Measurements from ENCODE around the gene HYAL3.

HYAL3 gene

DNA sequence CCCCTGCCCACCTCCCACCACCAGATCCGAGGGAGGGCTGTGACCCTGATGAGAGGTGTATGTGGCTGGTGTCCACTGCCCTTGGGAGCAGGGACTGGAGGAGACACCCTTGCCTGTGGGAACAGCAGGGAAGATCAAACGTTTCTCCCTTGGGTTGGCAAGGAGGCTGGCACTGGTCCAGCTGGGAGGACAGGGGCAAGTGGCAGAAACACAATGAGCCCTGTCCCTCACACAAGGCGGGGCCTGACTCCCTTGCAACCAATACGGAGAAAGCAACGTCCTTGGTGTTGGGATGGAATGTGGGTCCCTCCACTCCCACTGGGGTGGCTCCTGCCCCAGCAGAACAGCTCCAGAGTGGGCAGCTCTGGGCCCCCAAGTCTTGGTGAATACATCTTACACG, 18.1 kb upstream of the HYAL3 start:
- Histone ChIP-seq H3K36me3 (ENCODE audit: control insufficient read depth, low read length) (peaks cover 10% of the 10 kb centered on the region), H3K27ac (ENCODE audit: low read depth, low read length) (no peak overlapping the region), H3K27me3 (ENCODE audit: control insufficient read depth, low read length) (no peaks in the 10 kb centered on the region), H3F3A (ENCODE audit: control insufficient read depth, insufficient read depth) (no peaks in the 10 kb centered on the region), H3K4me2 (ENCODE audit: low read length) (no peak overlapping the region), H3K4me3 (ENCODE audit: low read length) (no peak overlapping the region), H3K9me3 (ENCODE audit: control insufficient read depth, insufficient read depth, low read length) (no peaks in the 10 kb centered on the region), H3K4me1 (ENCODE audit: control insufficient read depth, low read length) (peaks cover 22% of the 10 kb centered on the region), H4K20me1 (ENCODE audit: control insufficient read depth, insufficient read depth, low read depth, low read length) (no peaks in the 10 kb centered on the region), H3K9me2 (replicated peaks; ENCODE audit: control insufficient read depth, low read length) (no peaks in the 10 kb centered on the region), H3K79me2 (ENCODE audit: control insufficient read depth, low read length) (peaks cover 3% of the 10 kb centered on the region; the same call in 1 of the 2 replicates)
- TF ChIP-seq EZH2phosphoT487 (IDR thresholded peaks at IDR 0.05; ENCODE audit: borderline replicate concordance, low read length), result no peak
- TF ChIP-seq, protein P1, sequence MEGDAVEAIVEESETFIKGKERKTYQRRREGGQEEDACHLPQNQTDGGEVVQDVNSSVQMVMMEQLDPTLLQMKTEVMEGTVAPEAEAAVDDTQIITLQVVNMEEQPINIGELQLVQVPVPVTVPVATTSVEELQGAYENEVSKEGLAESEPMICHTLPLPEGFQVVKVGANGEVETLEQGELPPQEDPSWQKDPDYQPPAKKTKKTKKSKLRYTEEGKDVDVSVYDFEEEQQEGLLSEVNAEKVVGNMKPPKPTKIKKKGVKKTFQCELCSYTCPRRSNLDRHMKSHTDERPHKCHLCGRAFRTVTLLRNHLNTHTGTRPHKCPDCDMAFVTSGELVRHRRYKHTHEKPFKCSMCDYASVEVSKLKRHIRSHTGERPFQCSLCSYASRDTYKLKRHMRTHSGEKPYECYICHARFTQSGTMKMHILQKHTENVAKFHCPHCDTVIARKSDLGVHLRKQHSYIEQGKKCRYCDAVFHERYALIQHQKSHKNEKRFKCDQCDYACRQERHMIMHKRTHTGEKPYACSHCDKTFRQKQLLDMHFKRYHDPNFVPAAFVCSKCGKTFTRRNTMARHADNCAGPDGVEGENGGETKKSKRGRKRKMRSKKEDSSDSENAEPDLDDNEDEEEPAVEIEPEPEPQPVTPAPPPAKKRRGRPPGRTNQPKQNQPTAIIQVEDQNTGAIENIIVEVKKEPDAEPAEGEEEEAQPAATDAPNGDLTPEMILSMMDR (IDR thresholded peaks at IDR 0.05; ENCODE audit: low read depth, low read length, poor library complexity, severe bottlenecking), result no peak

DNA sequence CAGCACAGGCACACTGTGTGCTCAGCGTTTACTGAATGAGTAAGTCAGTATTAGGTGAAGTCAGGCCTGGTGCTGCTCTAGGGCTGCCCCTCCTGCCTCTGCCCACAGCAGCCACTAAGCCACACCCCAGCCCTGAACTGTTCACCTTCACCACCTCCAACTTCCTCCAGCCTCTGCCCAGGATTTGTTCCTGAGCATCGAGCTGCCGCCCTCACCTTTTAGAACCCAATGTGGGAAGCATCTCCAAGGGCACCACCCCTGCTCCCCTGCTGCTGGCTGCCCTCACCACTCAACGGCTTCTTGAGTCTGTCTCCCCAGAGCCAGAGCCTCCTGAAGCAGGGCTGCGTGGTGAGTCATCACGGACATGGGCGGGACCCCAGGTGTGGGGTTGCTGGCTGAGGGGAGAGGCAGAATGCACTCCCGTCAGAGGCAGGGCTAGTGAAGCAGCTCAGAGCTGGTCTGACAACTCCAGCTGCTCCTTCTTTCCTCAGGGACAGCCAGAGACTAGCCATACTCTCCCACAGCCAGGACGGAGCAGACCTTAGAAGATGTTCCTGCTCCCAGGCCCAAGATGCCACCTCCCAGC, 17.5 kb upstream of the HYAL3 start:
- peaks cover 3% of the 10 kb centered on the region; the same call in 1 of the 2 replicates for H3K79me2 ChIP-seq (ENCODE audit: control insufficient read depth, low read length)
- TF ChIP-seq, protein P1 (IDR thresholded peaks at IDR 0.05; ENCODE audit: low read depth, low read length, poor library complexity, severe bottlenecking), result no peak
- TF ChIP-seq EZH2phosphoT487 (IDR thresholded peaks at IDR 0.05; ENCODE audit: borderline replicate concordance, low read length), result no peak
- H3K4me2 ChIP-seq (ENCODE audit: low read length), result no peak overlapping the region
- no peaks in the 10 kb centered on the region for H3K9me3 ChIP-seq (ENCODE audit: control insufficient read depth, insufficient read depth, low read length)
- H3K4me1 ChIP-seq (ENCODE audit: control insufficient read depth, low read length), result peaks cover 17% of the 10 kb centered on the region
- H4K20me1 ChIP-seq (ENCODE audit: control insufficient read depth, insufficient read depth, low read depth, low read length), result no peaks in the 10 kb centered on the region
- H3K4me3 ChIP-seq (ENCODE audit: low read length), result no peak overlapping the region
- H3K36me3 ChIP-seq (ENCODE audit: control insufficient read depth, low read length), result peaks cover 10% of the 10 kb centered on the region
- H3F3A ChIP-seq (ENCODE audit: control insufficient read depth, insufficient read depth), result no peaks in the 10 kb centered on the region
- no peaks in the 10 kb centered on the region for H3K27me3 ChIP-seq (ENCODE audit: control insufficient read depth, low read length)
- H3K9me2 ChIP-seq (replicated peaks; ENCODE audit: control insufficient read depth, low read length), result no peaks in the 10 kb centered on the region
- no peak overlapping the region for H3K27ac ChIP-seq (ENCODE audit: low read depth, low read length)

DNA sequence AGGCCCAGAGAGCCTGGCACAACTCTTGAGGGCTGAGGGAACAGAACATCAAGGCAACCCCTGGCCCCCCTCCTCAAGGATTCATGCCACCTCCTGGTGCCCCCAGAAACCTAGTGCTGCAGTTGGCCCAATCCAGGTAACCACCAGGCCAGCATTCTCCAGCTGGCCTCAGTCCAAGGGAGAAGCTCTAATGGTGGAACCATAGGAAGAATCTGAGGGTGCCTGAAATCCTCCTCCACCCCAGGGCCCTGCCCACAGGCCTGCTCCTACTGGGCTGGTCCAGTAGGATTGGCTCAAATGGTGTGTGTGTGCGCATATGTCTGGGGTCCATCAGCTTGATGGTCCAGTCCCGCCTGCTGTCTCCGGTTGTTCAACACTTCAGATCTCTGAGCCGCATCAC, 15.6 kb upstream of the HYAL3 start:
- Histone ChIP-seq H3K9me2 (replicated peaks; ENCODE audit: control insufficient read depth, low read length) (no peaks in the 10 kb centered on the region), H3K9me3 (ENCODE audit: control insufficient read depth, insufficient read depth, low read length) (no peaks in the 10 kb centered on the region), H3F3A (ENCODE audit: control insufficient read depth, insufficient read depth) (no peaks in the 10 kb centered on the region; the same call in 1 of the 2 replicates), H3K79me2 (ENCODE audit: control insufficient read depth, low read length) (no peaks in the 10 kb centered on the region), H4K20me1 (ENCODE audit: control insufficient read depth, insufficient read depth, low read depth, low read length) (no peaks in the 10 kb centered on the region), H3K27me3 (ENCODE audit: control insufficient read depth, low read length) (no peaks in the 10 kb centered on the region), H3K4me3 (ENCODE audit: low read length) (no peak overlapping the region), H3K4me1 (ENCODE audit: control insufficient read depth, low read length) (peaks cover 6% of the 10 kb centered on the region; the same call in 1 of the 2 replicates), H3K4me2 (ENCODE audit: low read length) (no peak overlapping the region), H3K27ac (ENCODE audit: low read depth, low read length) (no peak overlapping the region), H3K36me3 (ENCODE audit: control insufficient read depth, low read length) (peaks cover 10% of the 10 kb centered on the region)
- TF ChIP-seq, protein P1 (IDR thresholded peaks at IDR 0.05; ENCODE audit: low read depth, low read length, poor library complexity, severe bottlenecking), result no peak
- no peak for TF ChIP-seq EZH2phosphoT487 (IDR thresholded peaks at IDR 0.05; ENCODE audit: borderline replicate concordance, low read length)
